Measurements from ENCODE around the gene KCNS1. TPM values are rescaled to one million over a fixed set of nuclear protein-coding genes. Genes with fewer than 3 reads are reported as not detected.

Gene KCNS1
- total RNA-seq, 1 donor from 2014 or later = 2.2 TPM

DNA sequence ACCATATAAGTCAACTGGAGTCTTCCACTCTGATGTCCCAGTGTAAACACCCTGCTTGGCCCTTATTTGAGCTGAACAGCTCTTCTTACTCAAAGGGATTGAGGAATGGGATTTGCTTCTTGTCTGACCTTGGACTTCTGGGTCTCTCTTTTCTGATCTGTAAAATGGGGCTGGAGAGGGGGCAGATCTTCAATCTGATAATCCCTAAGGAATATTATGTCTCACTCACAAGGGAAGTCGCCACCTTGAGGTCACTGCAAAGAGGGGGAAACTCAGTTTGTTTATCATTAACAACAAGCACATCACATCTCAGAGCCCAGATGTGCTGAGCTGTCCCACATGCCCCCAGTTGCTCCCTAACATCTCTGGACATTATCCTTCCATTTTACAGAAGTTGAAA is 15.1 kb downstream of the KCNS1 start:
- FAIRE-seq = no peak

DNA sequence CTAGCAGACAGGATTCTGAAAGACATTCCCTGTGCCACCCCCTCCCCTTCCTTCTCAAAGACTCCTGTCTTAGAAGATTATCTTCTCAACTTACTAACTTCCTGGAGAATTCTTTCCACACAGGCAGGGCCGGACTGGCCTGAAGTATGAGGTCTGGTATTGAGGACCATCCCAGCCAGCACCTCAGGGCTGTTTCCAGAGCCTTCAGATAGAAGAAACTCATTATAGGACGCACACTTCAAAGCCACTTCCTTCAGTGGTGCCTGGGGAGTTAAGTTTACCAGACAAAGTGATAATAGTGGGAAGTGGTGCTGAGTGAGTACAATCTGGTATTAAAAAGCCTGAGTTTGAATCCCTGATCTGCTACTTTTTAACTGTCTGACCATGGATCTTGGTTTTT is 15.6 kb downstream of the KCNS1 start:
- Histone ChIP-seq H3K27me3 (ENCODE audit: insufficient read depth, low read length) (no peaks in the 10 kb centered on the region), H3K9ac (ENCODE audit: low read length) (no peak overlapping the region), H3K27ac (ENCODE audit: low read depth, low read length) (no peak overlapping the region), H3K36me3 (ENCODE audit: insufficient read depth, low read length) (no peaks in the 10 kb centered on the region), H4K20me1 (ENCODE audit: insufficient read depth, low read length) (no peaks in the 10 kb centered on the region), H2AFZ (ENCODE audit: low read depth, low read length) (no peak overlapping the region), H3K79me2 (ENCODE audit: insufficient read depth, low read length) (no peaks in the 10 kb centered on the region), H3K9me3 (ENCODE audit: insufficient read depth, low read depth, low read length) (no peaks in the 10 kb centered on the region), H3K4me3 (ENCODE audit: insufficient read depth, low read depth, low read length) (no peak overlapping the region), H3K4me2 (ENCODE audit: low read length) (no peak overlapping the region), H3K4me1 (ENCODE audit: insufficient read depth, low read length) (peaks cover 5% of the 10 kb centered on the region)
- H3K9me3 Mint-ChIP-seq (ENCODE audit: unreplicated experiment) = peaks cover 4% of the 10 kb centered on the region
- no peak overlapping the region for H3K4me3 Mint-ChIP-seq (ENCODE audit: unreplicated experiment)
- FAIRE-seq (no peak), DNase-seq (ENCODE audit: low read depth) (no peak)
- no peak for TF ChIP-seq EZH2 (IDR thresholded peaks at IDR 0.05; ENCODE audit: insufficient read depth, low read length)
- TF ChIP-seq, protein P1, sequence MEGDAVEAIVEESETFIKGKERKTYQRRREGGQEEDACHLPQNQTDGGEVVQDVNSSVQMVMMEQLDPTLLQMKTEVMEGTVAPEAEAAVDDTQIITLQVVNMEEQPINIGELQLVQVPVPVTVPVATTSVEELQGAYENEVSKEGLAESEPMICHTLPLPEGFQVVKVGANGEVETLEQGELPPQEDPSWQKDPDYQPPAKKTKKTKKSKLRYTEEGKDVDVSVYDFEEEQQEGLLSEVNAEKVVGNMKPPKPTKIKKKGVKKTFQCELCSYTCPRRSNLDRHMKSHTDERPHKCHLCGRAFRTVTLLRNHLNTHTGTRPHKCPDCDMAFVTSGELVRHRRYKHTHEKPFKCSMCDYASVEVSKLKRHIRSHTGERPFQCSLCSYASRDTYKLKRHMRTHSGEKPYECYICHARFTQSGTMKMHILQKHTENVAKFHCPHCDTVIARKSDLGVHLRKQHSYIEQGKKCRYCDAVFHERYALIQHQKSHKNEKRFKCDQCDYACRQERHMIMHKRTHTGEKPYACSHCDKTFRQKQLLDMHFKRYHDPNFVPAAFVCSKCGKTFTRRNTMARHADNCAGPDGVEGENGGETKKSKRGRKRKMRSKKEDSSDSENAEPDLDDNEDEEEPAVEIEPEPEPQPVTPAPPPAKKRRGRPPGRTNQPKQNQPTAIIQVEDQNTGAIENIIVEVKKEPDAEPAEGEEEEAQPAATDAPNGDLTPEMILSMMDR (IDR thresholded peaks at IDR 0.05; ENCODE audit: insufficient read depth, low read depth, low read length) = no peak
- H3K4me1 Mint-ChIP-seq (ENCODE audit: low read depth, unreplicated experiment) = peaks cover 10% of the 10 kb centered on the region
- H3K27me3 Mint-ChIP-seq (ENCODE audit: low read depth, unreplicated experiment) = no peaks in the 10 kb centered on the region
- H3K27ac Mint-ChIP-seq (ENCODE audit: unreplicated experiment) = no peak overlapping the region
- H3K36me3 Mint-ChIP-seq (ENCODE audit: low read depth, unreplicated experiment) = peaks cover 21% of the 10 kb centered on the region

More for the DNA sequence above, 15.1 kb downstream of the KCNS1 start:
- no peak overlapping the region for H3K4me3 ChIP-seq (ENCODE audit: insufficient read depth, low read depth, low read length)
- H4K20me1 ChIP-seq (ENCODE audit: insufficient read depth, low read length) = no peaks in the 10 kb centered on the region
- no peak for DNase-seq (ENCODE audit: low read depth)
- no peaks in the 10 kb centered on the region for H3K36me3 ChIP-seq (ENCODE audit: insufficient read depth, low read length)
- Mint-ChIP-seq H3K27me3 (ENCODE audit: low read depth, unreplicated experiment) (no peaks in the 10 kb centered on the region), H3K4me1 (ENCODE audit: low read depth, unreplicated experiment) (peaks cover 16% of the 10 kb centered on the region), H3K4me3 (ENCODE audit: unreplicated experiment) (no peak overlapping the region), H3K9me3 (ENCODE audit: unreplicated experiment) (peaks cover 4% of the 10 kb centered on the region), H3K36me3 (ENCODE audit: low read depth, unreplicated experiment) (peaks cover 20% of the 10 kb centered on the region), H3K27ac (ENCODE audit: unreplicated experiment) (no peak overlapping the region)
- H3K4me2 ChIP-seq (ENCODE audit: low read length) = no peak overlapping the region
- H3K27me3 ChIP-seq (ENCODE audit: insufficient read depth, low read length) = no peaks in the 10 kb centered on the region
- no peaks in the 10 kb centered on the region for H3K79me2 ChIP-seq (ENCODE audit: insufficient read depth, low read length)
- no peak overlapping the region for H2AFZ ChIP-seq (ENCODE audit: low read depth, low read length)
- TF ChIP-seq EZH2 (IDR thresholded peaks at IDR 0.05; ENCODE audit: insufficient read depth, low read length) = no peak
- TF ChIP-seq, protein P1 (IDR thresholded peaks at IDR 0.05; ENCODE audit: insufficient read depth, low read depth, low read length) = no peak
- H3K9ac ChIP-seq (ENCODE audit: low read length) = no peak overlapping the region
- peaks cover 5% of the 10 kb centered on the region for H3K4me1 ChIP-seq (ENCODE audit: insufficient read depth, low read length)
- no peaks in the 10 kb centered on the region for H3K9me3 ChIP-seq (ENCODE audit: insufficient read depth, low read depth, low read length)
- H3K27ac ChIP-seq (ENCODE audit: low read depth, low read length) = no peak overlapping the region

DNA sequence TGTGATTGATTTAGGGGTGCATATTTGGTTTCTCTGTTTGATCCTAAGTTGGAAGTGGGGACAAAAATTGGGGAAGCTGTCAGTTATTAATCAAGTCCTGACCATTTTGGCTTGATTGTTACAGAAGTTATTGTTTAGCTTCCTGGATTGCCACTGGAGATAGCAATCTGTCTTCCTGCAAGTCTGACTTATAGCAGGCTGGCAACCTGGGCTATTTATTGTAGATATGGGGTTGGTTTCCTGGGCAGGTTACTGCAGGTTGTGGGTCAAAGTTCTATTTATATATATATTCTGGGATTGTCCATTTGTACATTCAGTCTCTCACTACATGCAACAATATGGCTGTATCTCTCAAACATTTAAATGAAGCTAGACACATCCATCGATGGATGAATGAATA is 17.8 kb downstream of the KCNS1 start:
- H3K4me1 ChIP-seq (ENCODE audit: insufficient read depth, low read length) = peaks cover 5% of the 10 kb centered on the region
- no peaks in the 10 kb centered on the region for H3K27me3 ChIP-seq (ENCODE audit: insufficient read depth, low read length)
- no peak for FAIRE-seq
- H3K9ac ChIP-seq (ENCODE audit: low read length) = no peak overlapping the region
- no peaks in the 10 kb centered on the region for H3K79me2 ChIP-seq (ENCODE audit: insufficient read depth, low read length)
- H3K4me2 ChIP-seq (ENCODE audit: low read length) = no peak overlapping the region
- H2AFZ ChIP-seq (ENCODE audit: low read depth, low read length) = no peak overlapping the region
- Mint-ChIP-seq H3K36me3 (ENCODE audit: low read depth, unreplicated experiment) (peaks cover 27% of the 10 kb centered on the region), H3K4me3 (ENCODE audit: unreplicated experiment) (no peak overlapping the region), H3K9me3 (ENCODE audit: unreplicated experiment) (peaks cover 4% of the 10 kb centered on the region), H3K27ac (ENCODE audit: unreplicated experiment) (no peak overlapping the region), H3K27me3 (ENCODE audit: low read depth, unreplicated experiment) (no peaks in the 10 kb centered on the region), H3K4me1 (ENCODE audit: low read depth, unreplicated experiment) (peaks cover 8% of the 10 kb centered on the region)
- no peak overlapping the region for H3K27ac ChIP-seq (ENCODE audit: low read depth, low read length)
- no peak for TF ChIP-seq EZH2 (IDR thresholded peaks at IDR 0.05; ENCODE audit: insufficient read depth, low read length)
- no peaks in the 10 kb centered on the region for H4K20me1 ChIP-seq (ENCODE audit: insufficient read depth, low read length)
- no peak overlapping the region for H3K4me3 ChIP-seq (ENCODE audit: insufficient read depth, low read depth, low read length)
- no peaks in the 10 kb centered on the region for H3K36me3 ChIP-seq (ENCODE audit: insufficient read depth, low read length)
- H3K9me3 ChIP-seq (ENCODE audit: insufficient read depth, low read depth, low read length) = no peaks in the 10 kb centered on the region
- DNase-seq (ENCODE audit: low read depth) = no peak
